GM12878 (cell line): ENCODE results near the gene FOXR1. TPM values are rescaled to one million over a fixed set of nuclear protein-coding genes. Genes with fewer than 3 reads are reported as not detected.

ENCODE experiments used
- ATF7 ChIP-seq: fragments of 450-650 bp; IDR thresholded peaks from 2 replicates; pipeline ENCODE4 v1.6.1; 2016; ENCODE audit warnings: low read depth, mild to moderate bottlenecking
- CHD4 ChIP-seq: fragments of 200-600 bp; sonication (generic); IDR thresholded peaks from 2 replicates; pipeline ENCODE4 v1.6.1; 2016; ENCODE audit warnings: mild to moderate bottlenecking
- CREM ChIP-seq: IDR thresholded peaks from 2 replicates; pipeline ENCODE4 v1.6.1; 2014; ENCODE audit warnings: antibody characterized with exemption, low read depth
- EED ChIP-seq: sonication (generic); IDR thresholded peaks from 2 replicates; pipeline ENCODE4 v1.6.1; 2016; ENCODE audit warnings: antibody characterized with exemption, low read depth
- ESRRA ChIP-seq: IDR thresholded peaks from 2 replicates; pipeline ENCODE4 v1.6.1; 2012; ENCODE audit warnings: mild to moderate bottlenecking, low read length, improper control_type of control experiment
- FOXK2 ChIP-seq: fragments of 450-650 bp; IDR thresholded peaks from 2 replicates; pipeline ENCODE4 v1.6.1; 2017; ENCODE audit warnings: mild to moderate bottlenecking, moderate library complexity
- FOXM1 ChIP-seq: IDR thresholded peaks from 2 replicates; pipeline ENCODE4 v1.6.1; 2012; ENCODE audit warnings: low read depth, mild to moderate bottlenecking, inconsistent platforms, low read length, moderate library complexity
- HDGF ChIP-seq: fragments of 450-650 bp; IDR thresholded peaks from 2 replicates; pipeline ENCODE4 v1.6.1; 2016; ENCODE audit warnings: antibody characterized with exemption
- IKZF1 ChIP-seq: fragments of 450-650 bp; conservative IDR thresholded peaks from 2 replicates; pipeline ENCODE4 v1.6.1; 2017; ENCODE audit warnings: antibody characterized with exemption, mild to moderate bottlenecking
- IRF4 ChIP-seq: IDR thresholded peaks from 2 replicates; pipeline ENCODE4 v1.6.1; 2011; ENCODE audit warnings: low read depth, low read length
- MEF2B ChIP-seq: fragments of 450-650 bp; IDR thresholded peaks from 2 replicates; pipeline ENCODE4 v1.6.1; 2018; ENCODE audit warnings: mild to moderate bottlenecking, moderate library complexity; ENCODE audit not compliant: partially characterized antibody, poor library complexity, severe bottlenecking
- ZZZ3 ChIP-seq: IDR thresholded peaks from 2 replicates; pipeline ENCODE4 v1.6.1; 2011; ENCODE audit warnings: low read depth; ENCODE audit not compliant: control insufficient read depth, insufficient read length
- polyA plus RNA-seq, 11 experiments: library from polyadenylated mRNA; depleted of rRNA in 4 of 11; unstranded in 6 of 11; stranded (reverse) in 5 of 11; fragments of >200 nt; fragmentation: Nextera tagmentation in 4 of 11; fragmentation: Illumina TruSeq in 1 of 11; extraction: Ambion mirVana in 4 of 11; extraction: Trizol in 1 of 11; gene quantifications; 1 replicate in 1 of 11; 2 replicates in 10 of 11; pipeline versions ENCODE4 v1.2.1 to v1.2.3, GENCODE V29; 2011 to 2016; ENCODE audit warnings: inconsistent platforms in 2 of 11, missing spikeins in 2 of 11, low read depth in 1 of 11
- total RNA-seq, 4 experiments: library from RNA; depleted of rRNA in 3 of 4; stranded (reverse); fragments of >200 nt in 3 of 4; fragmentation: Illumina TruSeq in 1 of 4; extraction: Trizol in 1 of 4; gene quantifications; 2 replicates each; pipeline versions ENCODE4 v1.2.1 to v1.2.3, GENCODE V29; 2013 to 2021
- TF ChIP-seq, protein P1 (sequence below): fragments of 450-650 bp; IDR thresholded peaks from 2 replicates; pipeline ENCODE4 v1.6.1; 2016; ENCODE audit warnings: mild to moderate bottlenecking, moderate library complexity, borderline replicate concordance
- TF ChIP-seq, protein P2 (sequence below): fragments of 450-650 bp; IDR thresholded peaks from 2 replicates; pipeline ENCODE4 v1.6.1; 2017; ENCODE audit warnings: antibody characterized with exemption, mild to moderate bottlenecking, moderate library complexity
- TF ChIP-seq, protein P3 (sequence below): fragments of 450-650 bp; IDR thresholded peaks from 2 replicates; pipeline ENCODE4 v1.6.1; 2017; ENCODE audit warnings: mild to moderate bottlenecking, low read depth, inconsistent platforms; ENCODE audit not compliant: poor library complexity, severe bottlenecking

The FOXR1 gene
- total and polyA plus RNA-seq, 10 of the 15 experiments (the other 5 are each of a cell fraction or from before 2014, with no cell fraction given): not detected

DNA sequence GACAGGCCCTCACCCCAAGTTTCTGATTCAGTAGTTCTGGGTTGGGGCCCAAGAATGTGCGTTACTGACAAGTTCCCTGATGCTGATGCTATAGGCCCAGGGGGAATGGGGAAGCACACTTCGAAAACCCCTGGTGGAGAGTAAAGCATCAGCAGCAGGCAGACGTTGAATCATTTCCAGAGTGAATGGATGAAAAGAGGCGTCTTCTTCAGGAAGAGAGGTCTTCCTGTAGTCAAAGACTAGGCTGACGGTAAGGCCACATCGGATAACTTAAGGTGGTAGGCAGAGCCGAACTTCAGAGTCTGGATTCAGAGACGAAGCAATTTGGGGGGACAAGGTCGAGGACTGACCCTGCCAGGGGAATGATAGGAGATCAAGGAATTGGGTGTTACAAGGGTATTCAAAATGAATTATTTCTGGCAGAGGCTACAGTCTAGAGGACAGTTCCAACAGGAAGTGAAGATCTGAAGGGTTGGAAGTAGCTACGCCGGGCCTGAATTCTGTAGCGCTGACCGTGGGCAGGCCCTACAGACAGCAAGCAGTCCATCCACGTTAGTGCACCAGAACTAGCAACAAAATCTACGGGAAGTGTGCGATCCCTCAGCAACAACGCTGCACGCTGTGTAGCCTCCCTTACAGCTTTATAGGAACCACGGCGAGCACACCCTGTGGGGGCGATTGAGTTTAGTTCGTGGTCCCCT lies 25.5 kb downstream of the FOXR1 start (continued):
- TF ChIP-seq FOXM1 (no peak), CREM (0 out of 2 replicates have a peak, but pooled peaks have one; percentile 27), IKZF1 (peak; percentile 50; the same call in 1 of the 2 replicates), ATF7 (0 out of 2 replicates have a peak, but pooled peaks have one; percentile 27), EED (peak; percentile 78), CHD4 (no peak), IRF4 (peak; percentile 87; the same call in 1 of the 2 replicates), HDGF (no peak), ESRRA (no peak), ZZZ3 (no peak), FOXK2 (no peak), MEF2B (peak; percentile 11)
- TF ChIP-seq, protein P1, sequence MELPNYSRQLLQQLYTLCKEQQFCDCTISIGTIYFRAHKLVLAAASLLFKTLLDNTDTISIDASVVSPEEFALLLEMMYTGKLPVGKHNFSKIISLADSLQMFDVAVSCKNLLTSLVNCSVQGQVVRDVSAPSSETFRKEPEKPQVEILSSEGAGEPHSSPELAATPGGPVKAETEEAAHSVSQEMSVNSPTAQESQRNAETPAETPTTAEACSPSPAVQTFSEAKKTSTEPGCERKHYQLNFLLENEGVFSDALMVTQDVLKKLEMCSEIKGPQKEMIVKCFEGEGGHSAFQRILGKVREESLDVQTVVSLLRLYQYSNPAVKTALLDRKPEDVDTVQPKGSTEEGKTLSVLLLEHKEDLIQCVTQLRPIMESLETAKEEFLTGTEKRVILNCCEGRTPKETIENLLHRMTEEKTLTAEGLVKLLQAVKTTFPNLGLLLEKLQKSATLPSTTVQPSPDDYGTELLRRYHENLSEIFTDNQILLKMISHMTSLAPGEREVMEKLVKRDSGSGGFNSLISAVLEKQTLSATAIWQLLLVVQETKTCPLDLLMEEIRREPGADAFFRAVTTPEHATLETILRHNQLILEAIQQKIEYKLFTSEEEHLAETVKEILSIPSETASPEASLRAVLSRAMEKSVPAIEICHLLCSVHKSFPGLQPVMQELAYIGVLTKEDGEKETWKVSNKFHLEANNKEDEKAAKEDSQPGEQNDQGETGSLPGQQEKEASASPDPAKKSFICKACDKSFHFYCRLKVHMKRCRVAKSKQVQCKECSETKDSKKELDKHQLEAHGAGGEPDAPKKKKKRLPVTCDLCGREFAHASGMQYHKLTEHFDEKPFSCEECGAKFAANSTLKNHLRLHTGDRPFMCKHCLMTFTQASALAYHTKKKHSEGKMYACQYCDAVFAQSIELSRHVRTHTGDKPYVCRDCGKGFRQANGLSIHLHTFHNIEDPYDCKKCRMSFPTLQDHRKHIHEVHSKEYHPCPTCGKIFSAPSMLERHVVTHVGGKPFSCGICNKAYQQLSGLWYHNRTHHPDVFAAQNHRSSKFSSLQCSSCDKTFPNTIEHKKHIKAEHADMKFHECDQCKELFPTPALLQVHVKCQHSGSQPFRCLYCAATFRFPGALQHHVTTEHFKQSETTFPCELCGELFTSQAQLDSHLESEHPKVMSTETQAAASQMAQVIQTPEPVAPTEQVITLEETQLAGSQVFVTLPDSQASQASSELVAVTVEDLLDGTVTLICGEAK: no peak; the same call in 1 of the 2 replicates
- TF ChIP-seq, protein P2, sequence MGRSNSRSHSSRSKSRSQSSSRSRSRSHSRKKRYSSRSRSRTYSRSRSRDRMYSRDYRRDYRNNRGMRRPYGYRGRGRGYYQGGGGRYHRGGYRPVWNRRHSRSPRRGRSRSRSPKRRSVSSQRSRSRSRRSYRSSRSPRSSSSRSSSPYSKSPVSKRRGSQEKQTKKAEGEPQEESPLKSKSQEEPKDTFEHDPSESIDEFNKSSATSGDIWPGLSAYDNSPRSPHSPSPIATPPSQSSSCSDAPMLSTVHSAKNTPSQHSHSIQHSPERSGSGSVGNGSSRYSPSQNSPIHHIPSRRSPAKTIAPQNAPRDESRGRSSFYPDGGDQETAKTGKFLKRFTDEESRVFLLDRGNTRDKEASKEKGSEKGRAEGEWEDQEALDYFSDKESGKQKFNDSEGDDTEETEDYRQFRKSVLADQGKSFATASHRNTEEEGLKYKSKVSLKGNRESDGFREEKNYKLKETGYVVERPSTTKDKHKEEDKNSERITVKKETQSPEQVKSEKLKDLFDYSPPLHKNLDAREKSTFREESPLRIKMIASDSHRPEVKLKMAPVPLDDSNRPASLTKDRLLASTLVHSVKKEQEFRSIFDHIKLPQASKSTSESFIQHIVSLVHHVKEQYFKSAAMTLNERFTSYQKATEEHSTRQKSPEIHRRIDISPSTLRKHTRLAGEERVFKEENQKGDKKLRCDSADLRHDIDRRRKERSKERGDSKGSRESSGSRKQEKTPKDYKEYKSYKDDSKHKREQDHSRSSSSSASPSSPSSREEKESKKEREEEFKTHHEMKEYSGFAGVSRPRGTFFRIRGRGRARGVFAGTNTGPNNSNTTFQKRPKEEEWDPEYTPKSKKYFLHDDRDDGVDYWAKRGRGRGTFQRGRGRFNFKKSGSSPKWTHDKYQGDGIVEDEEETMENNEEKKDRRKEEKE: no peak
- TF ChIP-seq, protein P3, sequence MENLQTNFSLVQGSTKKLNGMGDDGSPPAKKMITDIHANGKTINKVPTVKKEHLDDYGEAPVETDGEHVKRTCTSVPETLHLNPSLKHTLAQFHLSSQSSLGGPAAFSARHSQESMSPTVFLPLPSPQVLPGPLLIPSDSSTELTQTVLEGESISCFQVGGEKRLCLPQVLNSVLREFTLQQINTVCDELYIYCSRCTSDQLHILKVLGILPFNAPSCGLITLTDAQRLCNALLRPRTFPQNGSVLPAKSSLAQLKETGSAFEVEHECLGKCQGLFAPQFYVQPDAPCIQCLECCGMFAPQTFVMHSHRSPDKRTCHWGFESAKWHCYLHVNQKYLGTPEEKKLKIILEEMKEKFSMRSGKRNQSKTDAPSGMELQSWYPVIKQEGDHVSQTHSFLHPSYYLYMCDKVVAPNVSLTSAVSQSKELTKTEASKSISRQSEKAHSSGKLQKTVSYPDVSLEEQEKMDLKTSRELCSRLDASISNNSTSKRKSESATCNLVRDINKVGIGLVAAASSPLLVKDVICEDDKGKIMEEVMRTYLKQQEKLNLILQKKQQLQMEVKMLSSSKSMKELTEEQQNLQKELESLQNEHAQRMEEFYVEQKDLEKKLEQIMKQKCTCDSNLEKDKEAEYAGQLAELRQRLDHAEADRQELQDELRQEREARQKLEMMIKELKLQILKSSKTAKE: peak; percentile 48
